Activated CD4-positive, alpha-beta T cell treated with anti-CD3 and anti-CD28 coated beads, Interleukin-2, amount 50 U/mL, for 4 hours (primary cell): Measurements from ENCODE around the gene DCBLD1.
A peak's percentile ranks its signal among the peaks of the same experiment; 100 is the strongest.
"Not testable (repeated sequence)": the region's sequence is repeated elsewhere in the genome, so short reads cannot be mapped to it uniquely, and the experiment has no call there.

Experiments used
- DNase-seq, 2 experiments: peaks; one replicate each; pipeline ENCODE4 v3.0.0-alpha.2; 2020

The DCBLD1 gene

GRCh38 chr6:117482240-117483003 lies at the start of gene DCBLD1:
Gene DCBLD1 (plus strand): TSS chr6:117482674. CDS start chr6:117482782, 108 bp downstream.
- DNase-seq, result peak; percentile 23 to 27

- no peak for DNase-seq
These were observed 41.6 kb upstream of the DCBLD1 start for GRCh38 chr6:117440706-117441525.

- DNase-seq, result no peak
These were observed 40.6 kb upstream of the DCBLD1 start for GRCh38 chr6:117441824-117442264.

GRCh38 chr6:117442313-117442712 lies 40.2 kb upstream of the DCBLD1 start:
- DNase-seq, result not testable (repeated sequence)

GRCh38 chr6:117444600-117444999 lies 37.9 kb upstream of the DCBLD1 start:
- no peak for DNase-seq

GRCh38 chr6:117446861-117447260 lies 35.6 kb upstream of the DCBLD1 start:
- DNase-seq, result no peak

GRCh38 chr6:117448011-117448410 lies 34.5 kb upstream of the DCBLD1 start:
- DNase-seq, result no peak

GRCh38 chr6:117448732-117449485 lies 33.6 kb upstream of the DCBLD1 start:
- DNase-seq, result no peak

- peak; percentile 55 to 58 for DNase-seq
These were observed 32.7 kb upstream of the DCBLD1 start for GRCh38 chr6:117449549-117450439.

GRCh38 chr6:117451671-117452070 lies 30.8 kb upstream of the DCBLD1 start:
- DNase-seq, result no peak

- DNase-seq, result no peak
These were observed 26.2 kb upstream of the DCBLD1 start for GRCh38 chr6:117456250-117456649.

GRCh38 chr6:117456998-117457397 lies 25.5 kb upstream of the DCBLD1 start:
- DNase-seq, result no peak

GRCh38 chr6:117459204-117459944 lies 23.1 kb upstream of the DCBLD1 start:
- DNase-seq, result no peak

- DNase-seq, result no peak
These were observed 18.5 kb upstream of the DCBLD1 start for GRCh38 chr6:117463762-117464665.

GRCh38 chr6:117464700-117465099 lies 17.8 kb upstream of the DCBLD1 start:
- DNase-seq, result no peak

GRCh38 chr6:117465691-117466090 lies 16.8 kb upstream of the DCBLD1 start:
- DNase-seq, result no peak

- no peak for DNase-seq
These were observed 14.6 kb upstream of the DCBLD1 start for GRCh38 chr6:117467876-117468275.

- DNase-seq, result not testable (repeated sequence)
These were observed 13.9 kb upstream of the DCBLD1 start for GRCh38 chr6:117468527-117468926.

GRCh38 chr6:117469356-117469755 lies 13.1 kb upstream of the DCBLD1 start:
- DNase-seq, result no peak

- DNase-seq, result no peak
These were observed 12.7 kb upstream of the DCBLD1 start for GRCh38 chr6:117469791-117470190.
